ENCODE data around the gene ASB10. TPM values are rescaled to one million over a fixed set of nuclear protein-coding genes. Genes with fewer than 3 reads are reported as not detected.

ASB10 gene
- total and polyA plus RNA-seq, 4 donors, result not detected

GRCh38 chr7:151138153-151138851, 48.7 kb downstream of the ASB10 start:
- DNase-seq (ENCODE audit: low spot score), result no peak
- Histone ChIP-seq H3K27me3 (ENCODE audit: control insufficient read depth in 4 of 4, insufficient read depth in 4 of 4, low read length in 3 of 4) (no peaks in the 10 kb centered on the region), H3K4me1 (ENCODE audit: control insufficient read depth in 4 of 4, insufficient read depth in 4 of 4, low read length in 3 of 4) (no peaks in the 10 kb centered on the region), H3K4me3 (ENCODE audit: low read depth in 1 of 3, low read length in 3 of 3) (no peak overlapping the region), H3K9me3 (ENCODE audit: control insufficient read depth in 4 of 4, low read length in 3 of 4) (no peaks in the 10 kb centered on the region), H3K27ac (ENCODE audit: low read depth in 1 of 2, low read length in 2 of 2) (no peak overlapping the region), H3K36me3 (ENCODE audit: control insufficient read depth in 4 of 4, insufficient read depth in 3 of 4, low read depth in 1 of 4, low read length in 3 of 4) (peaks cover 24 to 75% (median 32%) of the 10 kb centered on the region in 4 donors), H3K9ac (ENCODE audit: low read depth in 1 of 2, low read length in 2 of 2) (no peak overlapping the region)
- WGBS, result 95% methylated on average over 30 of the region's 30 CpGs
- TF ChIP-seq YY1 (IDR thresholded peaks at IDR 0.05) (no peak), FOXA1 (IDR thresholded peaks at IDR 0.05) (no peak), MAX (IDR thresholded peaks at IDR 0.05) (no peak), NR2F2 (IDR thresholded peaks at IDR 0.05) (no peak), TAF1 (conservative IDR thresholded peaks at IDR 0.05) (no peak), CTCF (IDR thresholded peaks at IDR 0.05; ENCODE audit: low read depth, low read length, missing input control) (no peak), HNF4G (IDR thresholded peaks at IDR 0.05) (no peak), RAD21 (IDR thresholded peaks at IDR 0.05) (no peak), ATF3 (IDR thresholded peaks at IDR 0.05) (no peak), GABPA (IDR thresholded peaks at IDR 0.05 in 1 of 2, conservative IDR thresholded peaks at IDR 0.05 in 1 of 2) (no peak), FOXA2 (IDR thresholded peaks at IDR 0.05) (no peak), ZBTB33 (IDR thresholded peaks at IDR 0.05) (no peak), REST (IDR thresholded peaks at IDR 0.05) (no peak), EGR1 (IDR thresholded peaks at IDR 0.05; ENCODE audit: low read depth in 2 of 2) (no peak), RXRA (IDR thresholded peaks at IDR 0.05) (no peak)

GRCh38 chr7:151137791-151138152, 49.3 kb downstream of the ASB10 start:
- Histone ChIP-seq H3K4me3 (ENCODE audit: low read depth in 1 of 3, low read length in 3 of 3) (no peak overlapping the region), H3K9me3 (ENCODE audit: control insufficient read depth in 4 of 4, low read length in 3 of 4) (no peaks in the 10 kb centered on the region), H3K9ac (ENCODE audit: low read depth in 1 of 2, low read length in 2 of 2) (no peak overlapping the region), H3K27ac (ENCODE audit: low read depth in 1 of 2, low read length in 2 of 2) (no peak overlapping the region), H3K27me3 (ENCODE audit: control insufficient read depth in 4 of 4, insufficient read depth in 4 of 4, low read length in 3 of 4) (no peaks in the 10 kb centered on the region), H3K36me3 (ENCODE audit: control insufficient read depth in 4 of 4, insufficient read depth in 3 of 4, low read depth in 1 of 4, low read length in 3 of 4) (peaks cover 24 to 74% (median 31%) of the 10 kb centered on the region in 4 donors), H3K4me1 (ENCODE audit: control insufficient read depth in 4 of 4, insufficient read depth in 4 of 4, low read length in 3 of 4) (no peaks in the 10 kb centered on the region)
- DNase-seq (ENCODE audit: low spot score), result no peak
- TF ChIP-seq FOXA2 (IDR thresholded peaks at IDR 0.05), result no peak
- no peak for TF ChIP-seq MAX (IDR thresholded peaks at IDR 0.05)
- no peak for TF ChIP-seq JUND (IDR thresholded peaks at IDR 0.05)
- no peak for TF ChIP-seq EGR1 (IDR thresholded peaks at IDR 0.05; ENCODE audit: low read depth in 2 of 2)
- no peak for TF ChIP-seq HNF4G (IDR thresholded peaks at IDR 0.05)
- TF ChIP-seq NR2F2 (IDR thresholded peaks at IDR 0.05), result no peak
- WGBS, result 94% methylated on average over 11 of the region's 11 CpGs

Measured in liver (tissue), 9 donors.